WI38 (cell line): ENCODE data around the gene FBXO34.

Experiments used
- H3K4me3 ChIP-seq: 2 replicates; pipeline ENCODE4 v1.5.1; 2011; ENCODE audit warnings: low read depth, mild to moderate bottlenecking, control low read depth, low read length
- TF ChIP-seq, protein P1 (sequence below): IDR thresholded peaks from 2 replicates; pipeline ENCODE4 v1.5.1; 2012; ENCODE audit warnings: low read depth, mild to moderate bottlenecking, control low read depth, low read length

FBXO34 gene

GRCh38 chr14:55313480-55313879 lies 42.3 kb downstream of the FBXO34 start:
- TF ChIP-seq, protein P1, sequence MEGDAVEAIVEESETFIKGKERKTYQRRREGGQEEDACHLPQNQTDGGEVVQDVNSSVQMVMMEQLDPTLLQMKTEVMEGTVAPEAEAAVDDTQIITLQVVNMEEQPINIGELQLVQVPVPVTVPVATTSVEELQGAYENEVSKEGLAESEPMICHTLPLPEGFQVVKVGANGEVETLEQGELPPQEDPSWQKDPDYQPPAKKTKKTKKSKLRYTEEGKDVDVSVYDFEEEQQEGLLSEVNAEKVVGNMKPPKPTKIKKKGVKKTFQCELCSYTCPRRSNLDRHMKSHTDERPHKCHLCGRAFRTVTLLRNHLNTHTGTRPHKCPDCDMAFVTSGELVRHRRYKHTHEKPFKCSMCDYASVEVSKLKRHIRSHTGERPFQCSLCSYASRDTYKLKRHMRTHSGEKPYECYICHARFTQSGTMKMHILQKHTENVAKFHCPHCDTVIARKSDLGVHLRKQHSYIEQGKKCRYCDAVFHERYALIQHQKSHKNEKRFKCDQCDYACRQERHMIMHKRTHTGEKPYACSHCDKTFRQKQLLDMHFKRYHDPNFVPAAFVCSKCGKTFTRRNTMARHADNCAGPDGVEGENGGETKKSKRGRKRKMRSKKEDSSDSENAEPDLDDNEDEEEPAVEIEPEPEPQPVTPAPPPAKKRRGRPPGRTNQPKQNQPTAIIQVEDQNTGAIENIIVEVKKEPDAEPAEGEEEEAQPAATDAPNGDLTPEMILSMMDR = no peak
- H3K4me3 ChIP-seq = no peak overlapping the region

DNA sequence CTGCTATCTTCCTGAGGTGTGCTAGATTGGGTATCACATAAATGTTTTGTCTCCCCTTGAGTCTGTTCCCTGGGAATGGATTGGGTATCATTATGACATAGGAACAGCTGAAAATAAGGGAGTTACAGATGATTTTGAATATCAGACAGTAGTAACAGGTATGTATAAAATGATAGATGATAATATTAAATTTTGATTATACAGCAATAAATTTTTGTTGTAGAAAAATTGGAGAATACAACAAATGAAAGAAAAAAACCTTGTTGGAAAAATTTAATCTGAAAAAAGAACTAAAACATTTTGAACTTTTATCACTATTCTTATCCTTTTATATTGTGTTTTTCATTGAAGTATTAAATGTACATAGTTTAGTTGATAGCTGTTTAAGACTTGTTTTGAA lies 43.2 kb downstream of the FBXO34 start:
- TF ChIP-seq, protein P1 = no peak
- H3K4me3 ChIP-seq = no peak overlapping the region

- no peak overlapping the region for H3K4me3 ChIP-seq
- TF ChIP-seq, protein P1 = no peak
Measured at GRCh38 chr14:55316564-55316963, 45.3 kb downstream of the FBXO34 start.

DNA sequence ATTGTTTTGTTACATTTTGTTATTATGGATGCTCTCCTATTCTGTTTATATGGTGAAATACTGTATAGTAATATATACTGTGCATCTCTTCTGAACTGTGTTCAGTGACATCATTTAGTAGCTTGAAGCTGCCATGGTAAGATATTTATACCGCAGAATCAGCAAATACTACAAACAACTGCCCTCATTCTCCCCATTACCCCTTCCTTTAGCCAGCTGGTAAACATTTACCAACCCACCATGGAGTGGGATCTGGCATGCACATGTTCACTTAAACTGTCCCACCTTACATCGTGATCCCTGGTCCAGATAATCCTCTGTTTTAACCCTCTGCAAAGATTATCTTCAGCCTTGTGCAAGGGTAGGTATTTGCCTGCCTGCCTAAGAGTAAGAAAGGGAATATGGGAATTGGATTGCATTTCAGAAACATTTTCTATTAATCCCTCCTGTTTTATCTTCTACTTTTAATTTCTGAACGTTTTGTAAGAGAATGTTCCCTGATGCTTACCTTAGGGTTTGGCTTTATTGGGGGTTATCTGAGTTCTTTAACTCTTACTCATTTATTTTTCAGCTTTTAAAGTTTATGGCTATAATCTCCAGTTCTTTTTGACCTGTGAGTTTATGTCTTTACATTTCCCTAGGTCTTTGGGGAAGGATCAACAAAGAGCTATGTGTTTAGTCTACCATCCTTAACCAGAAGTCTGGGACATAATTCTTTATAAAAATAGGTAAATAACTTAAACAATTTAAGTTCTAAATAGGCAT lies 46.5 kb downstream of the FBXO34 start:
- no peak overlapping the region for H3K4me3 ChIP-seq
- TF ChIP-seq, protein P1 = no peak

GRCh38 chr14:55318694-55319093 lies 47.5 kb downstream of the FBXO34 start:
- TF ChIP-seq, protein P1 = no peak
- H3K4me3 ChIP-seq = no peak overlapping the region

GRCh38 chr14:55323910-55324309 lies 52.7 kb downstream of the FBXO34 start:
- TF ChIP-seq, protein P1 = no peak
- H3K4me3 ChIP-seq = no peak overlapping the region

- H3K4me3 ChIP-seq = no peak overlapping the region
- TF ChIP-seq, protein P1 = no peak
Measured at GRCh38 chr14:55324812-55325211, 53.6 kb downstream of the FBXO34 start.
